Measurements from ENCODE around the gene SLC35A3. TPM values are rescaled to one million over a fixed set of nuclear protein-coding genes. Genes with fewer than 3 reads are reported as not detected.

Gene SLC35A3
- total and polyA plus RNA-seq, 4 donors: 10.8 to 53.8 (median 29.6) TPM

DNA sequence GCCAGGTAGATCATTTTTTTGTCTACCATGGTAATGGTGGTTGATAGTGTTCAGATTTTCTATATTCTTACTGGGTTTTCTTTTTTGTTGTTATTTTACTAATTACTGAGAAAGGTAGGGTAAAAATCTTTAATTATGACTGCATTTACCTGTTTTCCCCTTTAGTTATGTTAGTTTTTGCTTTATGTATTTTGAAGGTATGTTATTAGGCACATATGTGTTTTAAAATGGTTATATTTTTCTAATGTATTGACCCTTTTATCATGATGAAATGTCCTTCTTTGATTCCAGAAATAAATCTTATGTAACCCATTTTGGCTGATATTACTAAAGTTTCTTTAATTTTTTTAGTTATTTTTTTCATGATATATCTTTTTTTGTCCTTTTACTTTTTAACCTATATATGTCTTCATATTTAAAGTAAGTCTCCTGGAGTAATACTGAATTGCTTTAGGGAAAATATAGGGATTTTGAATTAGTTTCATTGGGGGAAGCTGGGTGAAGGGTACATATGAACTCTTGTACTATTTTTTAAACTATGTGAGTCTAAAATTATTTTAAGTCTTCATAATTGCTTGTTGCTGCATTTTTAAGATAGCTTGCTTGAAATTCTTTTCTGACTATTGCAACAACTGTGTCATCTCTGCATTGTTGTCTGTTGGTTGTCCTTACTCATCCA, 22.4 kb downstream of the SLC35A3 start:
- no peak overlapping the region for H3K27ac ChIP-seq (ENCODE audit: low read depth in 1 of 2, low read length in 1 of 2)
- no peak for TF ChIP-seq CTCF (IDR thresholded peaks at IDR 0.05; ENCODE audit: control extremely low read depth, extremely low read depth)

DNA sequence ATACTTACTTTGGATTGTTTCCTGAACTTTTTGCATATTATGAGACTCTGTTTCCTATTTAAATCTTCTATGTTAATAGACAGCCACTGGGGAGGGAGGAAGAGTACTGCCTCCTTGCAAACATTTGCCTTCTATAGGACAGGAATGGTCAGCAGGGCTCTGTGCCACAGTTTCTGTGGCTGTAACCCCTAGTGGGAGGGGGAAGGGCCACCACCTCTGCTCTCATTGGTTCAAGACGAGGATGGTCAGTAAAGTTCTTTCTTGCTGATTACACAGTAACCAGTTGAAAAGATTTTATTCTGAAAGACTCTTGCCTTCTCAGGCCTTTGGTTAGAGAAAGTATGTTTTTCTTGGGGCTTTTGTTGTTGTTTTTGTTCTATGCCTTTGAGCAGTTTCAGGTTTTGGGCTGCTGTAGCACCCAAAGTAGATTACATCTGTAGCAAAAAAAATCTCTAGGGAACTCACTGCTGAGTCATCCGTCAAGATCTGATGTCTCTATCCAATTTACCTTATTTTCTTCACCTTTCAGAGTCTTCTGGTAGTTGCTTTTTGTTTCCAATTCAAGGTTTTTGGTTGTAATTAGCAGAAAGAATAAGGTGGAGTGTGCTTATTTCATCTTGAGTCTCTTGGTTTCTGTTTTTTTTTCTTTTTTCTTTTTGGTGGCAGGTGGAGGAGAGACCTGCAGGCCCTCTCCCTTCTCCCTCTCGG, 23.1 kb downstream of the SLC35A3 start:
- ATAC-seq (ENCODE audit: insufficient read depth, low FRiP score): no peak
- Histone ChIP-seq H3K4me3 (no peak overlapping the region), H3K36me3 (ENCODE audit: control insufficient read depth in 4 of 4, insufficient read depth in 4 of 4, low read length in 4 of 4) (peaks cover 2 to 8% (median 5%) of the 10 kb centered on the region in 4 donors), H3K27ac (ENCODE audit: low read depth in 1 of 2, low read length in 1 of 2) (no peak overlapping the region), H3K27me3 (ENCODE audit: control insufficient read depth in 3 of 3, insufficient read depth in 3 of 3, low read length in 2 of 3) (no peaks in the 10 kb centered on the region), H3K9ac (ENCODE audit: insufficient read depth in 1 of 2, low read length in 2 of 2) (no peak overlapping the region), H3K4me1 (ENCODE audit: control insufficient read depth in 5 of 5, insufficient read depth in 5 of 5, low read length in 5 of 5) (no peaks in the 10 kb centered on the region), H3K9me3 (ENCODE audit: control insufficient read depth in 4 of 4, insufficient read depth in 3 of 4, low read length in 3 of 4) (peaks cover 0 to 4% (median 0%) of the 10 kb centered on the region in 4 donors)
- WGBS, 2 donors: 96 to 99% methylated on average over 3 of the region's 3 CpGs
- DNase-seq: no peak
- TF ChIP-seq CTCF (IDR thresholded peaks at IDR 0.05; ENCODE audit: control extremely low read depth, extremely low read depth): no peak

More for the DNA sequence above, 22.4 kb downstream of the SLC35A3 start:
- DNase-seq (no peak), ATAC-seq (ENCODE audit: insufficient read depth, low FRiP score) (no peak)
- Histone ChIP-seq H3K4me3 (no peak overlapping the region), H3K36me3 (ENCODE audit: control insufficient read depth in 4 of 4, insufficient read depth in 4 of 4, low read length in 4 of 4) (peaks cover 2 to 8% (median 4%) of the 10 kb centered on the region in 4 donors), H3K9ac (ENCODE audit: insufficient read depth in 1 of 2, low read length in 2 of 2) (no peak overlapping the region), H3K9me3 (ENCODE audit: control insufficient read depth in 4 of 4, insufficient read depth in 3 of 4, low read length in 3 of 4) (peaks cover 0 to 4% (median 0%) of the 10 kb centered on the region in 4 donors), H3K4me1 (ENCODE audit: control insufficient read depth in 5 of 5, insufficient read depth in 5 of 5, low read length in 5 of 5) (no peaks in the 10 kb centered on the region), H3K27me3 (ENCODE audit: control insufficient read depth in 3 of 3, insufficient read depth in 3 of 3, low read length in 2 of 3) (no peaks in the 10 kb centered on the region)

DNA sequence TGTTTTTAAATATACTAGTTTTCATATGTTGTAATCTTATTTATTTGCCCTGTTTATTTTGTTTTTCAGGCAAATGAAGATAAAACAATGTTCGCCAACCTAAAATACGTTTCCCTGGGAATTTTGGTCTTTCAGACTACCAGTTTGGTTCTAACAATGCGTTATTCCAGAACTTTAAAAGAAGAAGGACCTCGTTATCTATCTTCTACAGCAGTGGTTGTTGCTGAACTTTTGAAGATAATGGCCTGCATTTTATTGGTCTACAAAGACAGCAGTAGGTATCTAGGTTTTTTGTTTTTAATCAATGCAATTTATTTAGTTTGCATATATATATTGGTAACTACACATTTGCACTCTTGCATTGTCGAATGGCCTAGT, 23.7 kb downstream of the SLC35A3 start:
- 98 to 99% methylated on average over 5 of the region's 5 CpGs for WGBS, 2 donors
- no peak for TF ChIP-seq CTCF (IDR thresholded peaks at IDR 0.05; ENCODE audit: control extremely low read depth, extremely low read depth)
- H3K36me3 ChIP-seq (ENCODE audit: control insufficient read depth in 4 of 4, insufficient read depth in 4 of 4, low read length in 4 of 4): peaks cover 2 to 8% (median 6%) of the 10 kb centered on the region in 4 donors
- H3K4me1 ChIP-seq (ENCODE audit: control insufficient read depth in 5 of 5, insufficient read depth in 5 of 5, low read length in 5 of 5): no peaks in the 10 kb centered on the region
- no peak overlapping the region for H3K4me3 ChIP-seq
- H3K9me3 ChIP-seq (ENCODE audit: control insufficient read depth in 4 of 4, insufficient read depth in 3 of 4, low read length in 3 of 4): peaks cover 0 to 4% (median 0%) of the 10 kb centered on the region in 4 donors
- no peaks in the 10 kb centered on the region for H3K27me3 ChIP-seq (ENCODE audit: control insufficient read depth in 3 of 3, insufficient read depth in 3 of 3, low read length in 2 of 3)
- no peak overlapping the region for H3K27ac ChIP-seq (ENCODE audit: low read depth in 1 of 2, low read length in 1 of 2)
- ATAC-seq (ENCODE audit: insufficient read depth, low FRiP score) (no peak), DNase-seq (no peak)
- H3K9ac ChIP-seq (ENCODE audit: insufficient read depth in 1 of 2, low read length in 2 of 2): no peak overlapping the region

Data from lung (tissue), 12 donors.